Inflammatory macrophage (primary cell): Measurements from ENCODE around the gene CYTH1.
A peak's percentile ranks its signal among the peaks of the same experiment; 100 is the strongest.

ENCODE experiments used
- DNase-seq, 2 donors: peaks; one replicate each; pipeline ENCODE4 v3.0.0-alpha.2; 2020 to 2022

The CYTH1 gene

DNA sequence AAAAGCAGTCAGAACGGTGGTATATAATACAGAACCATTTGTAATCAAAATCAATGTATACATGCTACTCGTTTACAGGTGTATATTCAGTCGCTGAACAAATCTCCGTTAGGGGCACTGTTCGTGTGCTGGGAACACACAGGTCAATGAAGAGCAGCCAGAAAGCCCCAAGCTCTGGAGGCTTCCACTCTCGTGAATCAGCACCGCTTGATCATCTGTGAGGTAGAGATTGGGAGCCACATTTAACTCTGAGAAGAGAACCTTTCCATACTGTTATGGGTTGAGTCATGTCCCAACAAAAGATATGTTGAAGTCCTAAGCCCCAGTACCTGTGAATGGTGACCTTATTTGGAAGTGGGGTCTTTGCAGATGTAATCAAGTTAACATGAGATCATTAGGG is 5.4 kb upstream of the CYTH1 start:
- DNase-seq, result no peak

DNA sequence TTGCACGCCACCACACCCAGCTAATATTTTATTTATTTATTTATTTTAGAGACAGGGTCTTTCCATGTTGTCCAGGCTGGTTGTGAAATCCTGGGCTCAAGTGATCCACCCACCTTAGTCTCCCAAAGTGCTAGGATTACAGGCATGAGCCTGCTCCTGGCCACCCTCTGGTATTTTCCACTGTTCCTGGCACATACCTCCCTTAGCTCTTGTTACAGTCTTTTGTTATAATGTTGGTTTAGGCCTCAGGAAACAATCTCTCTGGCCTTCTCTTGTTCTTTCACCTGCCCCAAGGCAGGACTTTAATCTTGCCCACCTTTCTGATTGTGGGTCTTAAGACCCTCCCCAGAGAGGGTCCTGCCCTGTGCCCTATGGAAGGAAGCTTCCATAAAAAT is 3.6 kb upstream of the CYTH1 start:
- DNase-seq, result no peak

DNA sequence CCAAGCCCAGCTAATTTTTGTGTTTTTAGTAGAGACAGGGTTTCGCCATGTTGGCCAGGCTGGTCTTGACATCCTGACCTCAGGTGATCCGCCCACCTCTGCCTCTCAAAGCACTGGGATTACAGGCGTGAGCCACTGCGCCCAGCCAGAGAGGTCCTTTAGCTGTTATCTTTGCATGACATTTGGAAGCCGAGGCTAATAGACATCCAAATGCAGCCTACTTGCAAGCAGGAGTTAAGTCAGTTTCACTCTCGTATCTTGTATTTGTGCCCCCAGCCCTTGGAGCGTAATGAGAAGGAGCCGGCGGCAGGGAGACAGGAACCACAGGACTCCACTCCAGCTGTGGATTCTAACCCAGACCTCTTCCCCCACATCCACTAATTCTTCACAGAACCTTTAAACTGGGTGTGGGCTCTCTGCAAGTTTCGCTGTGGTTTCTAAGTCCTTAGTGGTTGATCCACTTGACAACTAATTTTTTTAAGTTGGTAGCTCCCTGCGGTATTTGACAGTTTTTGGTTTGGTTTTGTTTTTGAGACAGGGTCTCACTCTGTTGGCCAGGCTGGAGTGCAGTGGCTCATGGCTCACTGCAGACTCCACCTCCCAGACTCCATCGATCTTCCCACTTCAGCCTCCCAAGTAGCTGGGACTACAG is 3.1 kb upstream of the CYTH1 start:
- no peak for DNase-seq

DNA sequence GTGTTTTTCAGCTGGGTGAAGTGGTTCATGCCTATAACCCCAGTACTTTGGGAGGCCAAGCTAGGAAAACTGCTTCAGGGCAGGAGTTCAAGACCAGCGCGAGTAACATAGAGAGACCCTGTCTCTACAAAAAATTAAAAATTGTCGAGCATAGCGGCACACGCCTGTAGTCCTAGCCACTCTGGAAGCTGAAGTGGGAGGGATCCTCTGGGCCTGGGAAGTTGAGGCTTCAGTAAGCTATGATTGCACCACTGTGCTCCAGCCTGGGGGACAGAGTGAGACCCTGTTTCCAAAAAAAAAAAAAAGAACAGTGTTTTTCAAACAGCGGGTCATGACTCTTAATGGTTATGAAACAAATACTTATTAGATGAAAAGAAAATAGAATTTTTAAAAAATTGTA is 2.3 kb upstream of the CYTH1 start:
- no peak for DNase-seq

DNA sequence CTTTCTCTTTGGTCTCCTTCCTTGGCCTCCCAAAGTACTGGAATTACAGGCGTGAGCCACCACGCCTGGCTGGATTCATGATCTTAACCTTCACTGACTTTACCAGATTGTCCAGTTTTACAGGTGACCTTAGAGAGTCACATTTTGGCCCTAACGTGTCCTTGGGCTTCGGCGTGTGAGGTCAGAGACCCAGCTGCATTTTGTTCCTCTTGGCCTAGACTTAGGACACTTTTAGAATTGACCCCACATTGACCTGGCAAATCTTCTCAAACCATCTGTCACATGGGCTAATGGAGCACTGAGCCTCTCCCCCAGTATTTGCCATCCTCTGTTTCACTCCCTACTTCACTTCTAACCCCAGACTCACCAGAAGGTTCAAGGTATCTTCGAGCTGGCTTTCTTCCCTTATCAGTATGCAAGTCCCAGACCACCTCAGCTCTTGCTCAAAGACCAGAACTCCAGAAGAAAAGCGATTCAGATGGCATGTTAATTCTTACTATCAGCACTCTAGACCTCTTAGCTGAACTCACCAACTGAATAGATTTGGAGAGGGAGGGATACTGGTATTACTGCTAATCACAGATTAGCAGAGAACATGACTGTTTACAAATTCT is 1.7 kb upstream of the CYTH1 start:
- peak in 1 of 2 donors; percentile 5 for DNase-seq

DNA sequence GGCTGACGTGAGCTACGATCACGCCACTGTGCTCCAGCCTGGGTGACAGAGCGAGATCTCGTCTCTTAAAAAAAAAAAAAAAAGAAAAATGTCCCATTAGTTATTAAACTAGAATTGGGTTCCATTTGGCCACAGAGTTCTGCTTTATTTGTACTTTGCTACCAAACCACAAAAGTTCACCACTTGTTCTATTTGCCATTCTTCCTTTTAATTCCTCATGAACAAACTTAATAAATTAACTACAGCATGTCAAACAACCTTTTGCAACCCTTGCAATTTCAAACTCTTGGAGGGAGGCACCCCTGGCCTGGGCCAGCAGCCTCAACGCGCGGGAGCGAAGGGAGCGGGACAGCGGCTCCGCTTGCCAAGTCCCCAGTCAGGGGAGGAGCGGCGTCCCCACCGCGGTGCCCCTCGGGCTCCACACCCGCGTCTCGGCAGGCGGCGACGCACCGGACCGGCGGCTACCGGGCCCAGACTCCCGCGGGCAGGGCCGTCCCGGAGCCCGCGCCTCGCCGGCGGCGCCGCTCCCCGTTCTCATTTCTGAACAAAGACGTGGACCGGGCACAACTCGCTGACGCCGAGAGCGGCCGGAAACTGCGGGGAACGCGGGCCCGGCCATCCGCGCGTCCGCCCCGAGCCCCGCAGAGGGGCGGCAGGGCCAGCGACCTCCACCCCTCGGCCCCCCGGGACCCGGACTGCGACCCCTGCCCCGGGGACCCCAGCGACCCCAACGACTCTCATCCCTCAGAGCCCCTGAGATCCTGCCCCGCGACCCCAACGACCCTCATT is 775 bp downstream of the CYTH1 start:
- DNase-seq, result peak; percentile 32 to 39

DNA sequence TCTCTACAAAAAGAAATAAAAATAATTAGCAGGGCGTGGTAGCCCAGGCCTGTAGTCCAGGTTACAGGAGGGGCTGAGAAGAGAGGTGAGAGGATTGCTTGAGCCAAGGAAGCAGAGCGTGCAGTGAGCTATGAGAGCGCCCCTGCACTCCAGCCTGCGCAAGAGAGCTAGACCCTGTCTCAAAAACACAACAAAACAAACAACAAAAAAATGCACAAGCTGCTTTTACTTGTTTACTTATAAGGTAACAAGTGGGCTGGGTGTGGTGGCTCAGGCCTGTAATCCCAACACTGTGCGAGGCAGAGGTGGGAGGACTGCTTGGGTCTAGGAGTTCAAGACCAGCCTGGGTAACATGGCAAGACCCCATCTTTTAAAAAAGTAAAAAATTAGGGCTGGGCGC is 1.7 kb downstream of the CYTH1 start:
- no peak for DNase-seq

DNA sequence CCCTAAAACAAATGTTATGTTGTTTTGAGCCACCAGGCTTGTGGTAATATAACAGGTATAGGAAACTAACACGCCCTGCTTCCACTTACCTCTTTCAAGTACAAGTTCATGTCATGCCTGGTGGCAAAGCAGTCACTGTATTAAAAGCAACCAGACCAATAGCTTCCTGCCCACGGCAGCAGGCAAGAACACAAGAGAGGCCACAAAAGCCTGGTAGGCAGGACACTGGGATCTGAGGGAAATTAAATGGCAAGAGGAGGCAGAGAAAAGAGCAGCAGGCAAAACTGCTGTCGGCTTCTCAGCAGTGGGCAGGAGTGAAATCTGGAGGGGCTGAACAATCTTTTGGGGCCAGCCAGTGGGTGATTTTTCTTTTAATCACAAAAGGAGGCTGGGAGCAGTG is 2.2 kb downstream of the CYTH1 start:
- peak in 1 of 2 donors; percentile 25 for DNase-seq

DNA sequence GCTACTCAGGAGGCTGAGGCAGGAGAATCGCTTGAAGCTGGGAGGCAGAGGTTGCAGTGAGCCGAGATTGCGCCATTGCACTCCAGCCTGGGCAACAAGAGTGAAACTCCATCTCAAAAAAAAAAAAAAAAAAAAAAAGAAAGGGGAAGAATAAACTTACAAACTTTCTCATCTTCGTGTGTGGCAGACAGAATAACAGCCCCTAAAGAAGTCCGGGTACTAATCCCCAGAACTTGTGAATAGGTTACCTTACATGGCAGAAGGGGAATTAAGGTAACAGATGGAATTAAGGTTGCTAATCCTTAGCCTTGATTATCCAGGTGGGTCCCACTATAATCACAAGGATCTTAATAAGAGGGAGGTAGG is 2.8 kb downstream of the CYTH1 start:
- DNase-seq, result peak in 1 of 2 donors; percentile 52

DNA sequence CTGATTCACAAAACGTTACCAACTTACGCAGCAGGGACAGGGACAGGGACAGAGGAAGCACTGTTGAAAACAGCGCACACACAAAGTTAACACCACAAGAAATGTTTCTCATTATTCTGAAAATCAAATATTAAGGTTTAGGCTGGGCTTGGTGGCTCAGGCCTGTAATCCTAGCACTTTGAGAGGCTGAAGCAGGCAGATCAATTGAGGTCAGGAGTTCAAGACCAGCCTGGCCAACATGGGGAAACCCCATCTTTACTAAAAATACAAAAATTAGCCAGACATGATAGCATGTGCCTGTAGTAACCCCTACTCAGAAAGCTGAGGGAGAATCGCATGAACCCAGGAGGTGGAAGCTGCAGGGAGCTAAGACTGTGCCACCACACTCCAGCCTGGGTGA is 4.2 kb downstream of the CYTH1 start:
- peak in 1 of 2 donors; percentile 23 for DNase-seq

DNA sequence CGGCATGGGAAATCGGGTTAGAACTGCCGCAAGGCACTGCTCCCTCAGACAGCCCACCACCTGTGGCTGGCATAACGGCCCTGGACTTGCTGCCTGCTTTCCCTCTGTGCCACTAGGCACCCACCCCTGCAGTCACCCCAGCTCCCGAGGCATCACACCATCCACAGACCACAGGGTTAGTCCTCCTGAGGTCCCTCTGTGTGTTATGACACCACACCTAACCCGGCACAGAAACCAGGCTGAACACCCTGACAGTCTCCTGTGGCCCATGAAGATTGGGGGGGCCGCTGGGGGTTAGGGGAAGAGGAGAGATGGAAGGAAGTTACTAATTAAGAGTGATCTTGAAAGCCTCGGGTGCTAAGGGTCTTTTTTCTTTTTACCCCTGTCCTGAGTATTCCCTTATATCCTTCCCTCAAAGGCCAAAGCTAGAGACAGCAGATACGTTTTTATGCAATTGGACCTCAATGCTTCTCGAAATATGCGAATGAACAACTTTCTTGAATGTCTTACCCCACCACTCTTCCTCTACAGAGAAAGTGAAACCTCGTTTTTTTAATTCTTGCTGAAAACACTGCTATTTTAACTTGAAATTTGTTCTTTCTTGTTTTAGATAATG is 7.0 kb downstream of the CYTH1 start:
- DNase-seq, result peak in 1 of 2 donors; percentile 34

DNA sequence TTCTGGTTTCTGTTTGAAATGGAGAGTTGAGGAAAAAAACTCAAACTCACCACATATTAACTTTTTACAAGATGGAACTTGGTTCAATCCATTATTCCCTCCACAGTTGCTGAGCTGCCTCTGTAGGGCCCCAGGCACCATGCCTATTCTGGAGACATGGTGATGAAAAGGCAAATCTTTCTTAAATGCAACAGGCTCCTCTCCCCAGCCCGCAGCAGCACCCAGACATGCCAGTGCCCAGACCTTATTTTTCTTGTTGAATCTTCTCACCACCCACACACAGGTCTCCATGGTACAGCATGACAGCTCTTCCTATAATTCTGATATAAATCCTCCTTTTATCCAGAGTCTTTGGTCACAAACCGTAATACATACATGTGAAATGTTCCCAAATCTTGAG is 7.6 kb downstream of the CYTH1 start:
- DNase-seq, result peak in 1 of 2 donors; percentile 4

DNA sequence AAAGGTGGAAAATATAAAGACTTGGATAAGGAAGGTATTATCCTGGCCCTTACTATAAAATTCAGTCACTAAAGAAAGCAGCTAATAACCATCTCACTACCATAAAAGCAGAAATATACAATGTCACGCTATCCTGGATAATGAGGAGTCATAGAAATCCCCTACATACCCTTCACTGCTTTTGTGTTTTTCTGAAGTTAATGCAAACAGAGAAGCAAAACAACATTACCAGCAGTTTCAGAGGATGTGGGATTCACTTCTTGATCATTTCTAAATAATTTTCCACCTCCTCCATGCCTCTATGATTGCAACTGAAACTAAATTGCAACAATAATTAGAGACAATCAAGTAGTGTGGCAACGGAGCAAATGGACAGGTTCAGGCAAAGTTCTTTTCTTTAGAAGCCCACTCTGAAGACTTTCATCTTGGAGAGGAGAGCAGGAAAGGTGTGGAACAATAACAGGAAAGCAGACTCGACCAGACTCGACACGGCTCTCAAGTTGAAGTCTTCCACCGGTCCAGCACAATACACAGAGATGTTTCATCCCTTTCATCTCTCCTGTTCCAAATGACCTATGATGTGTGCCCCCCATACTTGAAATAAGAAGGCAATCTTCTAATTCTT is 10.2 kb downstream of the CYTH1 start:
- peak; percentile 24 to 42 for DNase-seq

DNA sequence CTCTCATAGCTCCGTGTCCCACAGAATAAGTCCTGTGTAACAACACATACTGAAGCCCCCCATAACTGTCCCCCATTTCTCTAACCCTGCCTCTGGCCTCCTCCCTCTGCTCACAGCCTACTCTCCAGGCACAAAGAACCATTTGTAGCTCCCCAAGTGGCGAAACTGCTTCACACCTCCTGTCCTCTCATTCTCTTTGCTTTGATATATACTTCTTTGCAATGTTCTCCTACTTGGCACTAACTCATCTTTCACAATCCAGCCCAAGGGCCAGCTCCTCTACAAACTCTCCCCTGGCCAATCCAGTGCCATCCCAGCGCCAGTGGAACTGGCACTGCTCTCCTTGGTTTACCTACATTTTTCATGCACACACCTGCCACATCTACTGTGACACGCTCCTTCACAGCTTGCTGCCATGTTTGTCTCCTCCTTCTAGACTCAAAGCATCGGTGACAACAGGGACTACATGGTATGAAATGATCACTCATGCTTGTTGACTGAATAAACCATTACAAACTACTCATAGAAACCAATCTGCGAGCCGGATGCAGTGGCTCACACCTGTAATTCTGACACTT is 12.8 kb downstream of the CYTH1 start:
- DNase-seq, result no peak

DNA sequence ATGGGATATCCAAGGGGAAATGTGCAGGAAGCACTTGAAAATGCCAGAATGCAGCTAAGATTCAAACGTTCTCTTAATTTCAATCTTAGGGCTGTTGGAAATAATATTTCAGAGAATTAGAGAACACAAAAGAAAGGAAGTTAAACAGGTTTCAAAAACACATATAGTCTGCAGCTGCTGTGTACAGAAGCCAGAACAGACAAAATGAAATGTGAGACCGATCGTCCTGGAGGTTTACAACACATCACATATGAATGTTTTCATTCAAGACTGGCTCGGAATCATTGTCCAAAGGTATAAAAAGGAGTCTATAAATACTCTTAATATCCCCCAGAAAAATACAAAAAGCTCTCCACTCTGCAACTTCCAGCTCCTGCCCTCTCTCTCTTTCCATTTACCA is 14.3 kb downstream of the CYTH1 start:
- no peak for DNase-seq

DNA sequence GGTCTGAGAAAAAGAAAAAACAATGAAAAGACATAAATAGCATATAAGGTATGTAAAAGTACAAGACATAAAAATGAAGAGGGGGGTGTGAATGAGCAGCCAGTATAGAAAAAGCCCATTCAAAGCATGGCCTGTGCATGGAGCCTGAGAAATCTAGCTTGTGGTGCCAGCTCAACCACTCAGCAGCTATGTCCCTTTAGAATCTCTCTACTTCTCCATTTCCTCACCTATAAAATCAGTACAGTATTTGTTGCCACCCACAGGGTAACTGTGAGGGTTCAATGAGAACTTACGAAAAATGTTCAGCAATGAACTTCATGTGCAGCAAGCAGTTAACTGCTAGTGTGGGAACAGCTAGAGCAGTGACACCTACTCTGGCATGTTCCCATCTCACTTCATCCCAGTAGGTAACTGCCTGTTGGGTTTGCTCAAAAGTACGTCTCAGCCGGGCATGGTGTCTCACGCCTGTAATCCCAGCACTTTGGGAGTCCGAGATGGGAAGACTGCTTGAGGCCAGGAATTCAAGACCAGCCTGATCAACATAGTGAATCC is 15.3 kb downstream of the CYTH1 start:
- no peak for DNase-seq

DNA sequence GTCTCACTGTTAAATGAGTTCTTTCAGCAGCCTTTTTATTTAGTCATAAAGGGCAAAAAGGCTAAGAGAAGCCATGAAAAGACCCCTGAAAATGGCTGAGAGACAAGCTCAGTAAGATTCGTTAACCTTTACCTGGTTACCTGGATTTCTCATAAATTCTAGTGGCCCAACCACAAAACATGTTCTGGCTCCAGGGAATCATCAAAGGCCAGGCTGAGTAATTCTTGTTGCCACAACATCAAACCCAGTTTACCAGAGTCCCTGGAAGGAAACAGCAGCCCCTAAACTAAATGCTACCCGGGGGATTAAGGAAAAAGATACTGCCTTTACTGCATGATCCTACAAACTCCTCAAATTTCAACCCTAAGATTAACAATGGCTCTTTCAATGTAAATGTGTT is 15.8 kb downstream of the CYTH1 start:
- DNase-seq, result no peak

DNA sequence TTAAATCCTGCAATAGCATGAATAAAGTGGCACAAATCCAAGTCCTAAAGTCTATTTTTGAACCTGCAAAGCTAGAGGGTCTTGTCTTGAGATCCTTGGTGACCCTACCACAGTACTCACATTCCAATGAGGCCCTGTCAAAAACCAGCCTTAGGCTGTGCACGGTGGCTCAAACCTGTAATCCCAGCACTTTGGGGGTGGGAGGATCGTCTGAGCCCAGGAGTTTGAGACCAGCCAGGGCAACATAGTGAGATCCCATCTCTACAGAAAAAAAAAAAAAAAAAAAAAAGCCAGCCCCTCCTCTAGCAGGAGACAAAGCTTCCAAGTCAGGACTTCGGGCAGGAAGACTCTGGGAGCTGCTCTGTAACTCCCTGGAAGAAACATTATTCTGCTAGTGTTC is 16.3 kb downstream of the CYTH1 start:
- DNase-seq, result no peak

DNA sequence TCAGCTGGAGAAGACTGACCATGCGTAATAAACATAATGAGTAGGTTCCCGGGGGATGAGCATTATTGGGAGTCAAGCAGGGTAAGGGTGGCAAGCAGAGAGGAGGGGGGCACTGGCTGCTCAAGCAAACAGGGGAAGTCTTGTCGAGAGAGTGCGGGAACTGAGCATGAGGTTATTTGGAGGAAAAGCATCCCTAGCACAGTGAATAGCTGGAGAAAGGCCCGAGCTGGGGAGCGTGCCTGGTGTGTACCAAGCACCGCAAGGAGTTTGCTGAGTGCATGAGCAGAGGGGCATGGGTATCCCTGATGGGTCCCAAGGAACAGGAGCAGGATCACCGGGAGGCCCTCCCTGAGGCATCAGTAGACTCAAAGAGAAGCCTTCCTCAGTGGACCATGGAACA is 17.2 kb downstream of the CYTH1 start:
- no peak for DNase-seq

DNA sequence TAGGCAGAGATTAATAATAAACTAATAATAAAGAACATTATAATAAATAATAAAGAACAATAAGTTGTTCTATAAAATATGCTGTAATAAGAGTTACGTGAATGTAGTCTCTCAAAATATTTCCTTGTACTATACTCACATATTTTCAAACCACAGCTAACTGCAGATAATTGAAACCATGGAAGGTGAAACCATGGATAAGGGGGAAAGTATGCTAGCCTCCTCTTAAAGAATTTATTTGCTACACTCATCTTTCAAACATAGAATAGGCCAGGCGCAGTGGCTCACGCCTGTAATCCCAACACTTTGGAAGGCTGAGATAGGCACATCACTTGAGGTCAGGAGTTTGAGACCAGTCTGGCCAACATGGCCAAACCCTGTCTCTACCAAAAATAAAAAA is 18.5 kb downstream of the CYTH1 start:
- DNase-seq, result no peak

DNA sequence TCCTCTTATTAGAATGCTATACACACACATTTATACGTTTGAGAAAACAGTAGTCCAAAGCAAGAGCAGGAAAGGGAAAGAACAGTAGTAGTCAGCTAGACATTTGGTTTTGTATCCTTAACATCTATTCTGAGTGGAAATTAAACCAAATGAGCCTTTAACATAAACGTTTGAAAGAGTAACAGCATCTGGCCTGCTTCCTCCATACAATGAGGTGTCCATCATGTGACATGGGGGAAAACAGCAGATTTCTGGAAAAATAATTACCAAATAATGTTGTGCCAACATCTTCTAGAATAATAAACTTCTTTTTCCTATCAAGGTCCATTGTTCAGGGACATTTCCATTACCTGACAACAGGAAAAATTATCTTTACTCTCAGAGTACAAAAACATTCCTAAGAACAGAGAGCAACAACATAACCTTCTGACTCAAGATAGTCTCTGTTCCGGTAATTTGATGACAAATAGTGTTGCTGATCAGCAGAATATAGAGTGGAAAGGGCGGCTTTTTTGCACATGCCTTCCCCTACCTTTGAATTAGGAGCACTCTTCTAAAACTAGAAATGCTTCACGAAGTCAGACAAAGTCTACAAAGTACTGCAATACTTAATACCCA is 20.2 kb downstream of the CYTH1 start:
- DNase-seq, result no peak

DNA sequence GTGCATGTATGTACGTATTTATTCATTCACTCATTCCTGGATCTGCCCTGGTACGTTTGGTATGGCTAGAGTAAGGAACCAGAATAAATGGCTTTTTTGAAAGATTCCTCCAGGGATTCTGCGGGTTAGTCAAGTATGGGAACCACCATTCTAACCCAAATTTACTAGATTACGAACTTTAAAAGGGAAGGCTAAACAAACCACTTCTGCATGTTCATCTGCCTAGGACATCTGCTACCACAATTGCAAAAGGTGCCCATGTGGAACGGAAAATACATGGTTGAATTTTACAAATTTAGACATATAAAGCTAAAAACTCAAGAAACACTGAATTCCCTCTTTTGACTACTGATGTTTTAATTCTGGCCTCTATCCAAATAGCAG is 22.1 kb downstream of the CYTH1 start:
- peak in 1 of 2 donors; percentile 19 for DNase-seq
